Vagina (tissue), 2 donors: ENCODE results near the gene TMPRSS4. TPM values are rescaled to one million over a fixed set of nuclear protein-coding genes. Genes with fewer than 3 reads are reported as not detected.

Source experiments
- DNase-seq, 2 donors: peaks; one replicate each; pipeline ENCODE4 v3.0.0-alpha.2; 2017; ENCODE audit errors: extremely low spot score in 2 of 2
- H3K27ac ChIP-seq: fragments of 200-600 bp; sonication (generic); one replicate; pipeline ENCODE4 v1.5.1; 2019
- H3K27me3 ChIP-seq: fragments of 200-600 bp; sonication (generic); one replicate; pipeline ENCODE4 v1.5.1; 2019
- H3K36me3 ChIP-seq, 2 donors: fragments of 200-600 bp; sonication (generic); one replicate each; pipeline ENCODE4 v1.5.1; 2017 to 2019
- H3K4me1 ChIP-seq: fragments of 200-600 bp; sonication (generic); one replicate; pipeline ENCODE4 v1.5.1; 2019
- H3K4me3 ChIP-seq, 2 donors: fragments of 200-600 bp; sonication (generic); 1 replicate in 1 of 2; 2 replicates in 1 of 2; pipeline ENCODE4 v1.5.1; 2016 to 2019
- H3K9me3 ChIP-seq: fragments of 200-600 bp; sonication (generic); one replicate; pipeline ENCODE4 v1.5.1; 2019
- CTCF ChIP-seq, 3 experiments: fragments of 450-650 bp in 2 of 3; fragments of 200-600 bp in 1 of 3; sonication (generic) in 1 of 3; IDR thresholded peaks; one replicate each; pipeline ENCODE4 v1.5.1; 2017 to 2019; ENCODE audit warnings: antibody characterized with exemption in 3 of 3, mild to moderate bottlenecking in 2 of 3, moderate library complexity in 2 of 3
- POLR2A ChIP-seq, 2 donors: fragments of 450-650 bp; IDR thresholded peaks; one replicate each; pipeline ENCODE4 v1.6.1; 2017; ENCODE audit warnings: antibody characterized with exemption in 2 of 2, mild to moderate bottlenecking in 2 of 2, moderate library complexity in 2 of 2
- POLR2AphosphoS5 ChIP-seq, 2 donors: sonication (generic); formaldehyde crosslinking; IDR thresholded peaks; one replicate each; pipeline ENCODE4 v1.9.0; 2017; ENCODE audit warnings: antibody characterized with exemption in 2 of 2, mild to moderate bottlenecking in 2 of 2, low read depth in 1 of 2; ENCODE audit not compliant: insufficient read depth in 1 of 2
- intact Hi-C: fragments of 100-400 bp; cut with DNase I; formaldehyde crosslinking; loops from one replicate; pipeline ENCODE4 v1.15.1; 2023
- total RNA-seq: library from RNA; depleted of rRNA; stranded (reverse); fragments of >200 nt; gene quantifications from one replicate; pipeline ENCODE4 v1.2.3, GENCODE V29; 2016

Gene TMPRSS4
- total RNA-seq, 1 donor from 2014 or later: 20.9 TPM

DNA sequence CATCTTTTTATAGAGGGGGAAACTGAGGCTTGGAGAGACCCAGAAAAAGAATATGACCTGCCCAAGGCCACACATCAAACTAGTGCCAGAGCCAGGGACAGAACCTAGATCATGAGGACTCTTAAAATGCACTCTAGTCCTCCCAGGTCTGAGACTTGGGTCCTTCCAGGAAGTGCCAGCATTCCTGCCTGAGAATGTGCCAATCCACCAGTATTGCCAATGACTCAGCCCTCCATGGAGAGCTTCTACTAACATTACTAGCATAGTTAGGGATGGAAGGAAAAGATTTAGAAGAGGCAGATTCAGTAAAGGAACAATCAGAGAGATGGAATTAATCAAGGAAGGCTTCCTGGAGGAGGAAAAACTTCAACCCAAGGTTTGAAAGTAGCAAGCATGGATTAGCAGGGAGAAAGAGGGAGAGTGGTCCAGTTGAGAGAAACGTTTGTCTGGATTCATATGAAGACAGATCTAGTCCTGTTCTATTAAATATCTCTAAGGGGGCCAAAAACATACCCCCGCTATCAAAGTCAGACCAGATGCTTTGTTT lies 30.0 kb downstream of the TMPRSS4 start:
- Histone ChIP-seq H3K4me3 (no peak overlapping the region), H3K4me1 (no peaks in the 10 kb centered on the region), H3K9me3 (no peaks in the 10 kb centered on the region), H3K27ac (no peak overlapping the region), H3K27me3 (no peaks in the 10 kb centered on the region), H3K36me3 (no peaks in the 10 kb centered on the region)
- DNase-seq: no peak
- TF ChIP-seq POLR2A (IDR thresholded peaks at IDR 0.05): no peak
- no peak for TF ChIP-seq CTCF (IDR thresholded peaks at IDR 0.05)
- TF ChIP-seq POLR2AphosphoS5 (IDR thresholded peaks at IDR 0.05; ENCODE audit: insufficient read depth in 1 of 2, low read depth in 1 of 2): no peak
- intact Hi-C loops: no loop called here

GRCh38 chr11:118108513-118108912 lies 31.6 kb downstream of the TMPRSS4 start:
- no peaks in the 10 kb centered on the region for H3K9me3 ChIP-seq
- H3K4me1 ChIP-seq: no peaks in the 10 kb centered on the region
- no peak overlapping the region for H3K27ac ChIP-seq
- no peak overlapping the region for H3K4me3 ChIP-seq
- H3K27me3 ChIP-seq: no peaks in the 10 kb centered on the region
- intact Hi-C loops: no loop called here
- no peaks in the 10 kb centered on the region for H3K36me3 ChIP-seq
- no peak for DNase-seq
- no peak for TF ChIP-seq CTCF (IDR thresholded peaks at IDR 0.05)
- no peak for TF ChIP-seq POLR2AphosphoS5 (IDR thresholded peaks at IDR 0.05; ENCODE audit: insufficient read depth in 1 of 2, low read depth in 1 of 2)
- no peak for TF ChIP-seq POLR2A (IDR thresholded peaks at IDR 0.05)

DNA sequence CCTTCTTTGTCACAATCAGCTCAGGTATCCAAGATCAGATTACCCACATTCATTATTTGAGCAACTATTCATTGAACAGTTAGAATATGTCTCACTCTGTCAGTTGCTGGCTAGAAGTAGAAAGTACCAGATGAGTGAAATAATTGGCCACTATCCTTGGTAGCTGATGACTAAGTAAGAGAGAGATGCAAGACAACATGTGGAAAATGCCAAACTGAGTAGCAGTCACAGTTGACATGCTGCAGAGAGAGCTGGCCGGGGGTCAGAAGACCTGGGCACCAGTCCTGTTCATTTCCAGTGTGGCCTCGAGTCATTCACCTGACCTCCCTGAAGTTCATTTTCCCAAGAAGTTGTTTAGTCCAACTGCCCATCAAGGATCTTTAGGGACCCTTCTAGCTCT lies 32.4 kb downstream of the TMPRSS4 start:
- H3K4me3 ChIP-seq: no peak overlapping the region
- DNase-seq: no peak
- H3K27ac ChIP-seq: no peak overlapping the region
- intact Hi-C loops: no loop called here
- H3K36me3 ChIP-seq: no peaks in the 10 kb centered on the region
- TF ChIP-seq POLR2AphosphoS5 (IDR thresholded peaks at IDR 0.05; ENCODE audit: insufficient read depth in 1 of 2, low read depth in 1 of 2): no peak
- TF ChIP-seq POLR2A (IDR thresholded peaks at IDR 0.05): no peak
- TF ChIP-seq CTCF (IDR thresholded peaks at IDR 0.05): no peak
- no peaks in the 10 kb centered on the region for H3K27me3 ChIP-seq
- H3K4me1 ChIP-seq: no peaks in the 10 kb centered on the region
- no peaks in the 10 kb centered on the region for H3K9me3 ChIP-seq

DNA sequence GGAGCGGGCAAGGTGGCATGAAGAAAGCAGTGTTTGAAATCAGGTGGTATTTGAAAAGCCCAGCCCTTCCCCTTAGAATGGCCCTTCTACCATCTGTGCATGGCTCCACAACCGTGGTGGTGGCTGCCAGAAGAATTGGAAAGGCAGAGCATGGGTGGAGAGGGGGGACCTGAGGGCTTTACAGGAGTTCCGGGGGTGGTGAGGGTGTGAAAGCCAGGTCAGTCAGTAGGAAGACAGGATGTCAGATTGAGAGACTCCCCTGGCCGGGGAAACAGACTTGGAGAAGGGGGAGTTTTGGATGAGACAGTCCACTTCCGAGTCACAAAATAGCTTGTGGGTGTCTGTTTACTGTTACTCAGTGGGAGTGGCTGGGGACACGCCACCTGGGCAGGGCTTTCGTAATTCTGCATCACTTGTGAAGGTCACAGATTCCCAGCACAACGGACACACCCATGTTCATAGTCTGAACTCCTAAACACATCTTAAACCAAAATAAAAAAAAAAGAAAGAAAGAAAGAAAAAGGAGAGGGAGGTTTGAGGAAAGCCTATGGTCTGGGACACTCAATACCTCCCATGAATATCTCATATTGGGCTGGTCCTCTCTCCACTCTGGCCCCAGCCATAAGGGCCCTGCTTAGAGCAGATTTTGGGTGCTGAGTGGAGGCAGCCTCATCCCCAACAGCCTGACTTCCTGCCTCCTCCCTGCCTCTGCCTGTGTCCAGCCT lies 34.3 kb downstream of the TMPRSS4 start:
- Histone ChIP-seq H3K27ac (no peak overlapping the region), H3K9me3 (no peaks in the 10 kb centered on the region), H3K27me3 (no peaks in the 10 kb centered on the region), H3K4me3 (no peak overlapping the region), H3K4me1 (no peaks in the 10 kb centered on the region), H3K36me3 (no peaks in the 10 kb centered on the region)
- peak in 1 of 2 donors; percentile 46 for TF ChIP-seq POLR2AphosphoS5 (IDR thresholded peaks at IDR 0.05; ENCODE audit: insufficient read depth in 1 of 2, low read depth in 1 of 2)
- TF ChIP-seq POLR2A (IDR thresholded peaks at IDR 0.05): no peak
- no peak for TF ChIP-seq CTCF (IDR thresholded peaks at IDR 0.05)
- intact Hi-C loops: no loop called here
- DNase-seq: no peak

DNA sequence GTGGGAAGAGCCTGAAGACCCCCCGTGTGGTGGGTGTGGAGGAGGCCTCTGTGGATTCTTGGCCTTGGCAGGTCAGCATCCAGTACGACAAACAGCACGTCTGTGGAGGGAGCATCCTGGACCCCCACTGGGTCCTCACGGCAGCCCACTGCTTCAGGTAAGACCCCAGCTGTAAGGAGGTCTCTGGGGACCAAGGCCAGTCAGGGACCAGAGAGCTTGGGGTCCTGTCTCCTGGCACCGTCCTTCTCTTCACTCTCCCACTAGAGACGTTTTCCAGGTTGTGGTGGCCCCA lies 34.8 kb downstream of the TMPRSS4 start:
- Histone ChIP-seq H3K27ac (no peak overlapping the region), H3K9me3 (no peaks in the 10 kb centered on the region), H3K4me3 (no peak overlapping the region), H3K27me3 (no peaks in the 10 kb centered on the region), H3K36me3 (no peaks in the 10 kb centered on the region), H3K4me1 (no peaks in the 10 kb centered on the region)
- DNase-seq: no peak
- no peak for TF ChIP-seq POLR2A (IDR thresholded peaks at IDR 0.05)
- no peak for TF ChIP-seq POLR2AphosphoS5 (IDR thresholded peaks at IDR 0.05; ENCODE audit: insufficient read depth in 1 of 2, low read depth in 1 of 2)
- TF ChIP-seq CTCF (IDR thresholded peaks at IDR 0.05): no peak
- intact Hi-C loops: no loop called here
